H1 (cell line): ENCODE results near the gene CAMTA1. TPM values are rescaled to one million over a fixed set of nuclear protein-coding genes. Genes with fewer than 3 reads are reported as not detected.
A peak's percentile ranks its signal among the peaks of the same experiment; 100 is the strongest.

Experiments
- CTCF ChIA-PET: fragments of 300-600 bp; sonication (Branson Sonifier 250); formaldehyde crosslinking; loops from one replicate; lab custom pipeline; 2021; ENCODE audit not compliant: partially characterized antibody; lab: Charles Lee
- POLR2A ChIA-PET: fragments of 300-600 bp; sonication (Branson Sonifier 250); formaldehyde crosslinking; loops from one replicate; lab custom pipeline; 2021; ENCODE audit warnings: inconsistent platforms; ENCODE audit not compliant: partially characterized antibody; lab: Charles Lee
- DNase-seq, 2 experiments: peaks; one replicate each; pipeline versions ENCODE4 v3.0.0 to v3.0.0-alpha.2; 2010 to 2022; ENCODE audit warnings: low spot score in 2 of 2, low read depth in 1 of 2, mixed read lengths in 1 of 2
- FAIRE-seq: peaks from 2 replicates; lab custom pipeline; 2011; peaks lifted over from hg19 to GRCh38; lab: Jason Lieb, UNC
- H2AFZ ChIP-seq: 2 replicates; pipeline ENCODE4 v1.8.1; 2012; ENCODE audit warnings: low read length, inconsistent platforms
- H2AK5ac ChIP-seq: 2 replicates; pipeline ENCODE4 v1.6.1; 2013; ENCODE audit warnings: low read depth, low read length
- H2BK120ac ChIP-seq: replicated peaks from 2 replicates; pipeline ENCODE3; 2013; ENCODE audit warnings: low read depth, low read length, inconsistent platforms
- H2BK12ac ChIP-seq: 2 replicates; pipeline ENCODE4 v1.6.1; 2013; ENCODE audit warnings: low read depth, low read length
- H2BK15ac ChIP-seq: 2 replicates; pipeline ENCODE4 v1.6.1; 2013; ENCODE audit warnings: low read length
- H2BK20ac ChIP-seq: 2 replicates; pipeline ENCODE4 v1.6.1; 2013; ENCODE audit warnings: low read length
- H2BK5ac ChIP-seq: 2 replicates; pipeline ENCODE4 v1.6.1; 2013; ENCODE audit warnings: low read depth, low read length
- H3K14ac ChIP-seq: 2 replicates; pipeline ENCODE4 v1.6.1; 2013; ENCODE audit warnings: inconsistent platforms; ENCODE audit not compliant: insufficient read length
- H3K18ac ChIP-seq: 2 replicates; pipeline ENCODE4 v1.6.1; 2013; ENCODE audit warnings: low read length; ENCODE audit errors: extremely low read depth
- H3K23ac ChIP-seq: 2 replicates; pipeline ENCODE4 v1.6.1; 2013; ENCODE audit warnings: inconsistent platforms; ENCODE audit not compliant: insufficient read length
- H3K23me2 ChIP-seq: 2 replicates; pipeline ENCODE4 v1.6.1; 2013; ENCODE audit warnings: low read depth, low read length
- H3K27ac ChIP-seq: 2 replicates; pipeline ENCODE4 v1.6.1; 2011; ENCODE audit warnings: low read depth, low read length, inconsistent platforms
- H3K27me3 ChIP-seq, 4 experiments: replicated peaks in 1 of 4; 1 replicate in 1 of 4; 2 replicates in 3 of 4; pipeline versions ENCODE4 v1.6.1 to v1.8.1; 2011 to 2013; ENCODE audit warnings: low read length in 3 of 4, mild to moderate bottlenecking in 3 of 4, inconsistent platforms in 2 of 4, mixed read lengths in 2 of 4, moderate library complexity in 1 of 4; ENCODE audit not compliant: control insufficient read depth in 3 of 4, insufficient read depth in 3 of 4; ENCODE audit errors: extremely low read depth in 1 of 4
- H3K36me3 ChIP-seq, 4 experiments: 2 replicates each; pipeline versions ENCODE4 v1.6.1 to v1.8.1; 2011 to 2013; ENCODE audit warnings: mild to moderate bottlenecking in 4 of 4, low read length in 3 of 4, moderate library complexity in 2 of 4, control low read depth in 1 of 4, inconsistent platforms in 1 of 4; ENCODE audit not compliant: insufficient read depth in 4 of 4, control insufficient read depth in 2 of 4
- H3K4ac ChIP-seq: replicated peaks from 2 replicates; pipeline ENCODE3; 2013; ENCODE audit warnings: low read length, low read depth, mixed read lengths, inconsistent platforms; ENCODE audit not compliant: insufficient read length
- H3K4me1 ChIP-seq, 4 experiments: replicated peaks in 1 of 4; 1 replicate in 1 of 4; 2 replicates in 3 of 4; pipeline versions ENCODE4 v1.6.1 to v1.8.1; 2011 to 2013; ENCODE audit warnings: low read length in 3 of 4, inconsistent platforms in 2 of 4, mixed read lengths in 1 of 4; ENCODE audit not compliant: insufficient read depth in 4 of 4, control insufficient read depth in 3 of 4
- H3K4me2 ChIP-seq, 2 experiments: 2 replicates each; pipeline versions ENCODE4 v1.6.1 to v1.8.1; 2011 to 2013; ENCODE audit warnings: low read depth in 2 of 2, low read length in 2 of 2, control low read depth in 1 of 2, inconsistent platforms in 1 of 2, mild to moderate bottlenecking in 1 of 2; ENCODE audit not compliant: insufficient read depth in 1 of 2
- H3K4me3 ChIP-seq, 4 experiments: fragments of 200-600, 300-600 bp in 1 of 4; sonication (generic), shearing (Covaris generic), sonication (Bioruptor Twin) in 1 of 4; 2 replicates each; pipeline versions ENCODE4 v1.5.1 to v1.8.1; 2011 to 2016; ENCODE audit warnings: low read length in 4 of 4, low read depth in 3 of 4, control low read depth in 2 of 4, inconsistent platforms in 2 of 4, mild to moderate bottlenecking in 2 of 4, mixed read lengths in 1 of 4, moderate library complexity in 1 of 4; ENCODE audit not compliant: insufficient read depth in 2 of 4; ENCODE audit errors: extremely low read depth in 1 of 4
- H3K56ac ChIP-seq: replicated peaks from 2 replicates; pipeline ENCODE3; 2013; ENCODE audit warnings: low read depth, mild to moderate bottlenecking, mixed read lengths, low read length, inconsistent platforms; ENCODE audit not compliant: insufficient read length
- H3K79me1 ChIP-seq: 2 replicates; pipeline ENCODE4 v1.6.1; 2013; ENCODE audit warnings: low read depth, low read length, control low read depth
- H3K79me2 ChIP-seq, 2 experiments: 2 replicates each; pipeline versions ENCODE4 v1.6.1 to v1.8.1; 2012 to 2013; ENCODE audit warnings: low read length in 2 of 2, mild to moderate bottlenecking in 2 of 2, inconsistent platforms in 1 of 2; ENCODE audit not compliant: insufficient read depth in 2 of 2, control insufficient read depth in 1 of 2
- H3K9ac ChIP-seq, 4 experiments: replicated peaks in 1 of 4; 1 replicate in 1 of 4; 2 replicates in 3 of 4; pipeline versions ENCODE4 v1.6.1 to v1.8.1; 2011 to 2013; ENCODE audit warnings: low read depth in 3 of 4, low read length in 3 of 4, control low read depth in 2 of 4, mild to moderate bottlenecking in 2 of 4, moderate library complexity in 2 of 4, inconsistent platforms in 1 of 4; ENCODE audit errors: extremely low read depth in 1 of 4
- H3K9me3 ChIP-seq, 2 experiments: 2 replicates each; pipeline versions ENCODE4 v1.6.1 to v1.8.1; 2012 to 2013; ENCODE audit warnings: mild to moderate bottlenecking in 2 of 2, moderate library complexity in 2 of 2, control low read depth in 1 of 2, inconsistent platforms in 1 of 2, low read depth in 1 of 2, low read length in 1 of 2, mixed read lengths in 1 of 2; ENCODE audit not compliant: insufficient read depth in 2 of 2
- H4K20me1 ChIP-seq, 2 experiments: replicated peaks in 1 of 2; 2 replicates each; pipeline versions ENCODE3 to v1.8.1; 2011 to 2013; ENCODE audit warnings: inconsistent platforms in 2 of 2, low read length in 2 of 2, mild to moderate bottlenecking in 1 of 2; ENCODE audit not compliant: insufficient read depth in 2 of 2, control insufficient read depth in 1 of 2
- H4K5ac ChIP-seq: 2 replicates; pipeline ENCODE4 v1.6.1; 2013; ENCODE audit warnings: low read length, low read depth, mixed read lengths, inconsistent platforms; ENCODE audit not compliant: insufficient read length
- H4K8ac ChIP-seq: 2 replicates; pipeline ENCODE4 v1.8.0; 2013; ENCODE audit warnings: mild to moderate bottlenecking, moderate library complexity, low read length, inconsistent platforms; ENCODE audit not compliant: insufficient read depth; ENCODE audit errors: extremely low read depth
- H4K91ac ChIP-seq: replicated peaks from 2 replicates; pipeline ENCODE3; 2013; ENCODE audit warnings: low read length, mixed read lengths, inconsistent platforms; ENCODE audit not compliant: insufficient read length
- BCL11A ChIP-seq, 2 experiments: IDR thresholded peaks; one replicate each; pipeline ENCODE4 v1.6.1; 2011; ENCODE audit warnings: low read depth in 2 of 2, low read length in 2 of 2, mild to moderate bottlenecking in 2 of 2
- CHD2 ChIP-seq: IDR thresholded peaks from 2 replicates; pipeline ENCODE4 v1.6.1; 2012; ENCODE audit warnings: low read length, improper control_type of control experiment
- CREB1 ChIP-seq: IDR thresholded peaks from 2 replicates; pipeline ENCODE4 v1.6.1; 2012; ENCODE audit warnings: inconsistent platforms
- EP300 ChIP-seq, 2 experiments: IDR thresholded peaks; 1 replicate in 1 of 2; 2 replicates in 1 of 2; pipeline ENCODE4 v1.6.1; 2011 to 2012; ENCODE audit warnings: low read depth in 2 of 2, low read length in 2 of 2, mild to moderate bottlenecking in 2 of 2, borderline replicate concordance in 1 of 2, inconsistent platforms in 1 of 2, moderate library complexity in 1 of 2
- RBBP5 ChIP-seq: IDR thresholded peaks from 2 replicates; pipeline ENCODE4 v1.7.1; 2012; ENCODE audit warnings: low read depth, mild to moderate bottlenecking, inconsistent platforms, low read length, moderate library complexity, borderline replicate concordance
- SP1 ChIP-seq: IDR thresholded peaks from 2 replicates; pipeline ENCODE4 v1.6.1; 2011; ENCODE audit warnings: low read depth, low read length
- WGBS, 2 experiments: shearing (Covaris generic) in 1 of 2; methylation state at CpG; one replicate each; pipeline versions ENCODE4 v1.1.6 to v1.1.7; 2013 to 2015; ENCODE audit warnings: low lambda C conversion rate in 2 of 2, mixed read lengths in 2 of 2, inconsistent platforms in 1 of 2, low coverage in 1 of 2, missing lambda C conversion rate in 1 of 2; ENCODE audit not compliant: insufficient replicate concordance in 2 of 2, insufficient coverage in 1 of 2, insufficient read length in 1 of 2; ENCODE audit errors: extremely low coverage in 1 of 2, missing lambda C conversion rate in 1 of 2; 5-methylcytosine and 5-hydroxymethylcytosine counted together
- polyA plus RNA-seq, 7 experiments: library from polyadenylated mRNA; depleted of rRNA in 3 of 7; stranded (reverse) in 5 of 7; unstranded in 2 of 7; fragments of >200 nt in 5 of 7; fragments of 200-250 nt in 2 of 7; gene quantifications; 1 replicate in 5 of 7; 2 replicates in 1 of 7; 4 replicates in 1 of 7; pipeline versions ENCODE4 v1.2.1 to v1.2.3, GENCODE V29; 2011 to 2013; ENCODE audit warnings: missing spikeins in 2 of 7, mixed read lengths in 2 of 7
- total RNA-seq: library from RNA; stranded (reverse); fragmentation: NEBNext Ultra II Directional; extraction: Animal tissue kit (Norgen Biotek cat#: 25700); gene quantifications from 2 replicates; pipeline ENCODE4 v1.2.1, GENCODE V29; 2021

The CAMTA1 gene
- total and polyA plus RNA-seq, 2 of the 8 experiments (the other 6 are each of a cell fraction or from before 2014, with no cell fraction given), result 65.0 to 119 TPM

- H3K27me3 ChIP-seq, result no peaks in the 10 kb centered on the region
- ChIA-PET CTCF (interaction anchor here (0.7 to 1.9 kb wide), 4 partner anchors 12 to 189 kb away, joined by 3 to 6 read pairs (median 3); no protein-coding TSS in a partner anchor), POLR2A (no interaction called here)
- H3K9ac ChIP-seq, result no peak overlapping the region
- no peak overlapping the region for H3K27ac ChIP-seq
- no peak overlapping the region for H4K5ac ChIP-seq
- H2AFZ ChIP-seq, result no peak overlapping the region
- no peaks in the 10 kb centered on the region for H3K79me1 ChIP-seq
- peak overlapping the region; percentile 90 for H2BK120ac ChIP-seq
- no peak overlapping the region for H4K91ac ChIP-seq
- peak overlapping the region; percentile 61; the same call in 1 of the 2 replicates for H2BK15ac ChIP-seq
- H3K4me1 ChIP-seq, result peaks cover 0 to 9% (median 5%) of the 10 kb centered on the region in 4 experiments; a peak in 4 of 7 replicates
- no peaks in the 10 kb centered on the region for H4K20me1 ChIP-seq
- no peaks in the 10 kb centered on the region for H3K23me2 ChIP-seq
- H3K4me2 ChIP-seq, result no peak overlapping the region
- peaks cover 6 to 17% of the 10 kb centered on the region in 2 experiments; a peak in 3 of 4 replicates for H3K9me3 ChIP-seq
- no peak overlapping the region for H2BK20ac ChIP-seq
- no peak overlapping the region for H4K8ac ChIP-seq
- no peak overlapping the region for H2BK12ac ChIP-seq
- no peaks in the 10 kb centered on the region for H3K79me2 ChIP-seq
- H3K23ac ChIP-seq, result no peak overlapping the region
- H3K56ac ChIP-seq, result no peak overlapping the region
- no peak overlapping the region for H3K4ac ChIP-seq
- 100% methylated on average over 1 of the region's 1 CpG; no CpG with 5 or more reads in 1 of the 2 experiments for WGBS, 2 experiments
- H3K18ac ChIP-seq, result no peak overlapping the region
- DNase-seq (no peak), FAIRE-seq (no peak)
- TF ChIP-seq EP300 (IDR thresholded peaks at IDR 0.05; ENCODE audit: borderline replicate concordance in 1 of 2, low read depth in 2 of 2, low read length in 2 of 2) (no peak), BCL11A (IDR thresholded peaks at IDR 0.05; ENCODE audit: low read depth in 2 of 2, low read length in 2 of 2) (no peak), RBBP5 (no peak), CHD2 (no peak), CREB1 (no peak), SP1 (no peak)
- H3K14ac ChIP-seq, result no peak overlapping the region
- H3K4me3 ChIP-seq, result no peak overlapping the region; a peak in 1 of 8 replicates
- H2AK5ac ChIP-seq, result no peak overlapping the region
- H2BK5ac ChIP-seq, result no peak overlapping the region
- no peaks in the 10 kb centered on the region; a peak in 1 of 8 replicates for H3K36me3 ChIP-seq
These were observed 615.3 kb downstream of the CAMTA1 start for GRCh38 chr1:7400566-7400965.
